Caco-2 (cell line): ENCODE measurements around the gene CEP72. TPM values are rescaled to one million over a fixed set of nuclear protein-coding genes. Genes with fewer than 3 reads are reported as not detected.
A peak's percentile ranks its signal among the peaks of the same experiment; 100 is the strongest.

ENCODE experiments used
- BruUV-seq: library from RNA; stranded (reverse); fragments of 400-500 nt; replicated peaks from 2 replicates; lab custom pipeline; 2021; lab: Mats Ljungman, UMichigan
- CTCF ChIA-PET: fragments of 300-600 bp; sonication (Branson Sonifier 250); formaldehyde crosslinking; loops from one replicate; lab custom pipeline; 2022; ENCODE audit warnings: antibody characterized with exemption; lab: Charles Lee
- POLR2A ChIA-PET: fragments of 300-600 bp; sonication (Branson Sonifier 250); formaldehyde crosslinking; loops from one replicate; lab custom pipeline; 2022; ENCODE audit warnings: antibody characterized with exemption; lab: Charles Lee
- DNase-seq, 2 experiments: peaks; one replicate each; pipeline versions ENCODE4 v3.0.0 to v3.0.0-alpha.2; 2020 to 2022
- H3K27me3 ChIP-seq: replicated peaks from 2 replicates; pipeline ENCODE4 v1.6.0; 2011; ENCODE audit warnings: low read length; ENCODE audit not compliant: control insufficient read depth, insufficient read depth
- H3K36me3 ChIP-seq: 2 replicates; pipeline ENCODE4 v1.5.1; 2011; ENCODE audit warnings: low read length; ENCODE audit not compliant: control insufficient read depth, insufficient read depth
- H3K4me1 ChIP-seq: fragments of 250-450 bp; sonication (Bioruptor Pico); 2 replicates; pipeline ENCODE4 v1.5.1; 2020; ENCODE audit warnings: mild to moderate bottlenecking
- H3K4me3 ChIP-seq: 2 replicates; pipeline ENCODE4 v1.5.1; 2011; ENCODE audit warnings: low read depth, mild to moderate bottlenecking, control low read depth, low read length
- H3K9me3 ChIP-seq: fragments of 250-450 bp; sonication (Bioruptor Pico); 2 replicates; pipeline ENCODE4 v1.5.1; 2020; ENCODE audit warnings: mild to moderate bottlenecking, moderate library complexity
- H3K27ac Mint-ChIP-seq: one replicate; pipeline ENCODE4 v1.8.0; 2022; ENCODE audit warnings: mixed read lengths; ENCODE audit not compliant: unreplicated experiment
- H3K27me3 Mint-ChIP-seq: one replicate; pipeline ENCODE4 v1.8.0; 2022; ENCODE audit warnings: mixed read lengths; ENCODE audit not compliant: insufficient read depth, unreplicated experiment
- H3K36me3 Mint-ChIP-seq: one replicate; pipeline ENCODE4 v1.8.0; 2022; ENCODE audit warnings: mild to moderate bottlenecking, mixed read lengths; ENCODE audit not compliant: insufficient read depth, unreplicated experiment
- H3K4me1 Mint-ChIP-seq: one replicate; pipeline ENCODE4 v1.8.0; 2022; ENCODE audit warnings: low read depth, mixed read lengths; ENCODE audit not compliant: unreplicated experiment
- H3K4me3 Mint-ChIP-seq: one replicate; pipeline ENCODE4 v1.8.0; 2022; ENCODE audit warnings: mild to moderate bottlenecking, moderate library complexity, mixed read lengths; ENCODE audit not compliant: unreplicated experiment
- H3K9me3 Mint-ChIP-seq: one replicate; pipeline ENCODE4 v1.8.0; 2022; ENCODE audit warnings: mixed read lengths; ENCODE audit not compliant: unreplicated experiment
- CTCF ChIP-seq, 2 experiments: fragments of 200-600 bp in 1 of 2; IDR thresholded peaks; 1 replicate in 1 of 2; 2 replicates in 1 of 2; pipeline versions ENCODE4 v1.5.1 to v1.8.0; 2011 to 2022; ENCODE audit warnings: antibody characterized with exemption in 1 of 2, control low read depth in 1 of 2, inconsistent platforms in 1 of 2, low read depth in 1 of 2, low read length in 1 of 2, mild to moderate bottlenecking in 1 of 2, moderate library complexity in 1 of 2; ENCODE audit not compliant: insufficient read depth in 1 of 2, severe bottlenecking in 1 of 2, unreplicated experiment in 1 of 2
- intact Hi-C: fragments of 100-400 bp; cut with micrococcal nuclease; formaldehyde crosslinking; loops from one replicate; pipeline ENCODE4 v1.10.0; 2022; ENCODE audit not compliant: unreplicated experiment
- total RNA-seq: library from RNA; stranded (reverse); gene quantifications from 2 replicates; pipeline ENCODE4 v1.2.3, GENCODE V29; 2022

CEP72 gene
- total RNA-seq, 1 experiment from 2014 or later, result 36.6 TPM

- no peaks in the 10 kb centered on the region for H3K4me1 Mint-ChIP-seq
- intact Hi-C loops, result no loop called here
- H3K27ac Mint-ChIP-seq, result no peak overlapping the region
- Histone ChIP-seq H3K9me3 (no peaks in the 10 kb centered on the region), H3K27me3 (no peaks in the 10 kb centered on the region), H3K4me1 (no peaks in the 10 kb centered on the region), H3K36me3 (no peaks in the 10 kb centered on the region), H3K4me3 (no peak overlapping the region)
- no peak overlapping the region for H3K4me3 Mint-ChIP-seq
- H3K36me3 Mint-ChIP-seq, result no peaks in the 10 kb centered on the region
- POLR2A ChIA-PET, result no interaction called here
- no TSS peak for BruUV-seq
- H3K27me3 Mint-ChIP-seq, result peaks cover 26% of the 10 kb centered on the region
- DNase-seq, result peak in 1 of 2 experiments; percentile 5
- H3K9me3 Mint-ChIP-seq, result no peaks in the 10 kb centered on the region
- TF ChIP-seq CTCF (IDR thresholded peaks at IDR 0.05; ENCODE audit: insufficient read depth in 1 of 2, low read depth in 1 of 2, low read length in 1 of 2, severe bottlenecking in 1 of 2, unreplicated experiment in 1 of 2), result no peak
- CTCF ChIA-PET, result no interaction called here
Measured at GRCh38 chr5:598564-598890, 13.6 kb upstream of the CEP72 start.

GRCh38 chr5:600886-601541, 11.1 kb upstream of the CEP72 start:
- Mint-ChIP-seq H3K9me3 (no peaks in the 10 kb centered on the region), H3K4me3 (no peak overlapping the region), H3K4me1 (no peaks in the 10 kb centered on the region), H3K27ac (no peak overlapping the region), H3K36me3 (no peaks in the 10 kb centered on the region), H3K27me3 (peaks cover 20% of the 10 kb centered on the region)
- no TSS peak for BruUV-seq
- TF ChIP-seq CTCF (IDR thresholded peaks at IDR 0.05; ENCODE audit: insufficient read depth in 1 of 2, low read depth in 1 of 2, low read length in 1 of 2, severe bottlenecking in 1 of 2, unreplicated experiment in 1 of 2), result no peak
- CTCF ChIA-PET, result no interaction called here
- H3K9me3 ChIP-seq, result no peaks in the 10 kb centered on the region
- POLR2A ChIA-PET, result no interaction called here
- no peaks in the 10 kb centered on the region for H3K4me1 ChIP-seq
- intact Hi-C loops, result no loop called here
- H3K36me3 ChIP-seq, result no peaks in the 10 kb centered on the region
- DNase-seq, result peak in 1 of 2 experiments; percentile 36
- no peak overlapping the region for H3K4me3 ChIP-seq
- no peaks in the 10 kb centered on the region for H3K27me3 ChIP-seq

- BruUV-seq, result no TSS peak
- no peaks in the 10 kb centered on the region for H3K4me1 ChIP-seq
- TF ChIP-seq CTCF (IDR thresholded peaks at IDR 0.05; ENCODE audit: insufficient read depth in 1 of 2, low read depth in 1 of 2, low read length in 1 of 2, severe bottlenecking in 1 of 2, unreplicated experiment in 1 of 2), result no peak
- CTCF ChIA-PET, result no interaction called here
- intact Hi-C loops, result no loop called here
- no peaks in the 10 kb centered on the region for H3K36me3 ChIP-seq
- no peak overlapping the region for H3K4me3 Mint-ChIP-seq
- no peak overlapping the region for H3K4me3 ChIP-seq
- POLR2A ChIA-PET, result no interaction called here
- H3K27me3 ChIP-seq, result no peaks in the 10 kb centered on the region
- peaks cover 20% of the 10 kb centered on the region for H3K27me3 Mint-ChIP-seq
- no peaks in the 10 kb centered on the region for H3K4me1 Mint-ChIP-seq
- no peaks in the 10 kb centered on the region for H3K36me3 Mint-ChIP-seq
- H3K27ac Mint-ChIP-seq, result no peak overlapping the region
- peak in 1 of 2 experiments; percentile 19 for DNase-seq
- H3K9me3 Mint-ChIP-seq, result no peaks in the 10 kb centered on the region
- no peaks in the 10 kb centered on the region for H3K9me3 ChIP-seq
Measured at GRCh38 chr5:601771-602465, 10.2 kb upstream of the CEP72 start.
